Ishikawa (cell line): ENCODE measurements around the gene GTPBP2.
A peak's percentile ranks its signal among the peaks of the same experiment; 100 is the strongest.

Experiments
- EGR1 ChIP-seq: IDR thresholded peaks from 2 replicates; pipeline ENCODE4 v1.6.1; 2012
- EP300 ChIP-seq: IDR thresholded peaks from 2 replicates; pipeline ENCODE4 v1.6.1; 2012; ENCODE audit warnings: borderline replicate concordance
- NFIC ChIP-seq: IDR thresholded peaks from 2 replicates; pipeline ENCODE4 v1.6.1; 2012
- RAD21 ChIP-seq: IDR thresholded peaks from 2 replicates; pipeline ENCODE4 v1.6.1; 2012; ENCODE audit warnings: low read depth
- TAF1 ChIP-seq: IDR thresholded peaks from 2 replicates; pipeline ENCODE4 v1.6.1; 2012; ENCODE audit warnings: low read depth, mild to moderate bottlenecking
- TCF12 ChIP-seq: IDR thresholded peaks from 2 replicates; pipeline ENCODE4 v1.6.1; 2012; ENCODE audit warnings: low read depth
- YY1 ChIP-seq: IDR thresholded peaks from 2 replicates; pipeline ENCODE4 v1.6.1; 2012; ENCODE audit warnings: low read depth
- ZBTB7A ChIP-seq: IDR thresholded peaks from 2 replicates; pipeline ENCODE4 v1.6.1; 2012; ENCODE audit warnings: low read depth
- TF ChIP-seq, protein P1 (sequence below): IDR thresholded peaks from 2 replicates; pipeline ENCODE4 v1.6.1; 2012
- TF ChIP-seq, protein P2 (sequence below): IDR thresholded peaks from 2 replicates; pipeline ENCODE4 v1.6.1; 2012; ENCODE audit warnings: low read depth, mild to moderate bottlenecking

DNA sequence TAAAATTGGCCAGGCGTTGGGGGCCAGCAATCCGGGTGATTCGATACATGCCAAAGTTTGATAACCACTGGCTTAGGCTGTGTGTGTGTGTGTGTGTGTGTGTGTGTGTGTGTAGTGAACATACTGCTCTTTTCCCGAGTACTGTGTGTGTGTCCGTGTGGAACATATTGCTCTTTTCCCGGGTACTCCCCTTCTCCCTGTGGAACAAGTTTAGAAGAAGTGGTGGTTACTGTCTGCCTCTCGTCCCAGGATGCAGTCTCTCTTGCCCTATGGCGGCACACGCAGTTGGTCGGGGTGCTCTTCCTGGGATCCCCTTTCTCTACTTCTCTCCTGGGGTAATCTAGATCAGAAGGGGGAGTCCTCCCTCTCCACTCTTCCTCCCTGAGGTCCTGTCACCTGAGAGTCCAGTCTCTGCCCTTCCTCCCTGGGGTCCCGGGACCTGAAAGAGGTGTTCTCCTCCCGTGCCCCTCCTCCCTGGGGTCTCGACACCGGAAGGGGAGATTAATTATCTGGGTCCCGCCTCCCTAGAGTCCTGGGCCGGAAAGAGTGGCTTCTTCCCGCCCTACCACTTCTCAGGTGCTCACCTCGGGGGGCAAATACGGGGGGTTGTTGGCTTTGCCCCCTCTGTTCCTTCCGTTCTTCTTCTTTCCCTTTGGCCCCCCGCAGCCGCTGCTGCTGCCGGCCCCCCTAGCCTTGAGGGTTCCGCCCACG, 516 bp downstream of the GTPBP2 start:
- TF ChIP-seq TCF12 (no peak), TAF1 (no peak), ZBTB7A (peak; percentile 87; the same call in 1 of the 2 replicates), RAD21 (no peak), NFIC (no peak), EP300 (no peak), EGR1 (no peak), YY1 (no peak)
- TF ChIP-seq, protein P1, sequence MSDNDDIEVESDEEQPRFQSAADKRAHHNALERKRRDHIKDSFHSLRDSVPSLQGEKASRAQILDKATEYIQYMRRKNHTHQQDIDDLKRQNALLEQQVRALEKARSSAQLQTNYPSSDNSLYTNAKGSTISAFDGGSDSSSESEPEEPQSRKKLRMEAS, result no peak
- TF ChIP-seq, protein P2, sequence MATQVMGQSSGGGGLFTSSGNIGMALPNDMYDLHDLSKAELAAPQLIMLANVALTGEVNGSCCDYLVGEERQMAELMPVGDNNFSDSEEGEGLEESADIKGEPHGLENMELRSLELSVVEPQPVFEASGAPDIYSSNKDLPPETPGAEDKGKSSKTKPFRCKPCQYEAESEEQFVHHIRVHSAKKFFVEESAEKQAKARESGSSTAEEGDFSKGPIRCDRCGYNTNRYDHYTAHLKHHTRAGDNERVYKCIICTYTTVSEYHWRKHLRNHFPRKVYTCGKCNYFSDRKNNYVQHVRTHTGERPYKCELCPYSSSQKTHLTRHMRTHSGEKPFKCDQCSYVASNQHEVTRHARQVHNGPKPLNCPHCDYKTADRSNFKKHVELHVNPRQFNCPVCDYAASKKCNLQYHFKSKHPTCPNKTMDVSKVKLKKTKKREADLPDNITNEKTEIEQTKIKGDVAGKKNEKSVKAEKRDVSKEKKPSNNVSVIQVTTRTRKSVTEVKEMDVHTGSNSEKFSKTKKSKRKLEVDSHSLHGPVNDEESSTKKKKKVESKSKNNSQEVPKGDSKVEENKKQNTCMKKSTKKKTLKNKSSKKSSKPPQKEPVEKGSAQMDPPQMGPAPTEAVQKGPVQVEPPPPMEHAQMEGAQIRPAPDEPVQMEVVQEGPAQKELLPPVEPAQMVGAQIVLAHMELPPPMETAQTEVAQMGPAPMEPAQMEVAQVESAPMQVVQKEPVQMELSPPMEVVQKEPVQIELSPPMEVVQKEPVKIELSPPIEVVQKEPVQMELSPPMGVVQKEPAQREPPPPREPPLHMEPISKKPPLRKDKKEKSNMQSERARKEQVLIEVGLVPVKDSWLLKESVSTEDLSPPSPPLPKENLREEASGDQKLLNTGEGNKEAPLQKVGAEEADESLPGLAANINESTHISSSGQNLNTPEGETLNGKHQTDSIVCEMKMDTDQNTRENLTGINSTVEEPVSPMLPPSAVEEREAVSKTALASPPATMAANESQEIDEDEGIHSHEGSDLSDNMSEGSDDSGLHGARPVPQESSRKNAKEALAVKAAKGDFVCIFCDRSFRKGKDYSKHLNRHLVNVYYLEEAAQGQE, result no peak
